MM.1S (cell line): ENCODE measurements around the gene CD52.
"Not testable (repeated sequence)": the region's sequence is repeated elsewhere in the genome, so short reads cannot be mapped to it uniquely, and the experiment has no call there.

Source experiments
- DNase-seq: peaks from one replicate; pipeline ENCODE4 v3.0.0-alpha.2; 2015
- H2AFZ ChIP-seq: fragments of 300-600 bp; sonication (generic); 2 replicates; pipeline ENCODE4 v1.6.0; 2016; ENCODE audit warnings: antibody characterized with exemption, low read length
- H3F3A ChIP-seq: fragments of 300-600 bp; sonication (generic); 2 replicates; pipeline ENCODE4 v1.6.1; 2016; ENCODE audit warnings: mild to moderate bottlenecking, antibody characterized with exemption, low read length, moderate library complexity, mixed read lengths; ENCODE audit not compliant: insufficient read depth
- H3K27ac ChIP-seq: fragments of 300-600 bp; sonication (generic); 2 replicates; pipeline ENCODE4 v1.5.1; 2016; ENCODE audit warnings: mild to moderate bottlenecking, low read length
- H3K27me3 ChIP-seq: fragments of 300-600 bp; sonication (generic); replicated peaks from 2 replicates; pipeline ENCODE4 v1.6.0; 2016; ENCODE audit warnings: low read length; ENCODE audit not compliant: insufficient read depth
- H3K36me3 ChIP-seq: fragments of 300-600 bp; sonication (generic); replicated peaks from 2 replicates; pipeline ENCODE4 v1.6.1; 2016; ENCODE audit warnings: mild to moderate bottlenecking, low read length, mixed read lengths; ENCODE audit not compliant: insufficient read depth
- H3K4me1 ChIP-seq: fragments of 300-600 bp; sonication (generic); 2 replicates; pipeline ENCODE4 v1.6.1; 2016; ENCODE audit warnings: low read length, mixed read lengths
- H3K4me2 ChIP-seq: fragments of 300-600 bp; sonication (generic); 2 replicates; pipeline ENCODE4 v1.6.0; 2016; ENCODE audit warnings: low read depth, low read length
- H3K4me3 ChIP-seq: fragments of 300-600 bp; sonication (generic); 2 replicates; pipeline ENCODE4 v1.5.1; 2016; ENCODE audit warnings: low read length, mixed read lengths
- H3K79me2 ChIP-seq: fragments of 300-600 bp; sonication (generic); 2 replicates; pipeline ENCODE4 v1.6.1; 2016; ENCODE audit warnings: mixed run types, low read length, mixed read lengths
- H3K9ac ChIP-seq: fragments of 300-600 bp; sonication (generic); 2 replicates; pipeline ENCODE4 v1.6.1; 2016; ENCODE audit warnings: low read length, mixed read lengths
- H3K9me2 ChIP-seq: fragments of 300-600 bp; sonication (generic); replicated peaks from 2 replicates; pipeline ENCODE4 v1.6.1; 2016; ENCODE audit warnings: mild to moderate bottlenecking, low read length, mixed read lengths; ENCODE audit not compliant: insufficient read depth
- H3K9me3 ChIP-seq: fragments of 300-600 bp; sonication (generic); replicated peaks from 2 replicates; pipeline ENCODE4 v1.6.1; 2016; ENCODE audit warnings: mild to moderate bottlenecking, low read length, mixed read lengths; ENCODE audit not compliant: insufficient read depth
- H4K20me1 ChIP-seq: fragments of 300-600 bp; sonication (generic); 2 replicates; pipeline ENCODE4 v1.6.1; 2016; ENCODE audit warnings: mild to moderate bottlenecking, low read length, moderate library complexity, mixed read lengths; ENCODE audit not compliant: insufficient read depth
- EZH2 ChIP-seq: fragments of 300-600 bp; sonication (generic); optimal IDR thresholded peaks from 2 replicates; pipeline ENCODE3; 2017; ENCODE audit warnings: low read depth, mild to moderate bottlenecking, antibody characterized with exemption, low read length, mixed read lengths
- EZH2phosphoT487 ChIP-seq: fragments of 300-600 bp; sonication (generic); IDR thresholded peaks from 2 replicates; pipeline ENCODE4 v1.6.1; 2018; ENCODE audit warnings: antibody characterized with exemption, low read length
- TF ChIP-seq, protein P1 (sequence below): fragments of 300-600 bp; sonication (generic); IDR thresholded peaks from 2 replicates; pipeline ENCODE4 v1.5.1; 2016; ENCODE audit warnings: antibody characterized with exemption, low read length, mixed read lengths

CD52 gene

DNA sequence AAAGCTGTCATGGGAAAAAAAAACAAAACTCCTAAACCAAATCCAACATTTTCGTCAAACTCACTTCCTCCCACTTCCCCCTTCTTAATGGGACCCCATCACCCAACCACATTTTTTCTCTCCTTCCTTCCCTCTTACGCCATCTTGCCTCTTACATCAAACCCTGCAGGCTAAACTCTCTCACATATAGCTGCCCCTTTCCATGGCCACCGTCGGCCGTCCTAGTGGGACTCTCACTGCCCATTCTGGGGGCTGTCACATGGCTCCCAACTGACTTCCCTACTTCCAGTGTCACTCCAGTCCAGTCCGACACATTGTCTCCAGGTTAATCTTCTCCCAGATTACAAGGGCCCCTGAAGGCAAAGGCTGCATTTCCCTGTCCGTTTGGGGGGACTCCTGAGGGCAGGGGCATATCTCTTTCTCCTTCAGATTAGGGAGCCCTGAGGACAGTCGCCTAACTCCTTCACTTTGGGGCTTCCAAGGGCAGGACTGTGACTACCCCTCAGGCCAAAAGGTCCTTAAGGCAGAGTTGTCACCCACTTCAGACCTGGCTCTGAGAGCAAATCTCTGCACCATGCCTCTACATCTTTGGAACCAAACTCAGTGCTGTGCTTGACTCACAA lies 12.0 kb upstream of the CD52 start:
- no peaks in the 10 kb centered on the region for H3K9me3 ChIP-seq
- H3K4me2 ChIP-seq, result peak overlapping the region; percentile 95
- no peaks in the 10 kb centered on the region for H3K27me3 ChIP-seq
- H3K36me3 ChIP-seq, result no peaks in the 10 kb centered on the region
- H4K20me1 ChIP-seq, result no peaks in the 10 kb centered on the region
- H3F3A ChIP-seq, result peaks cover 10% of the 10 kb centered on the region
- no peaks in the 10 kb centered on the region for H3K9me2 ChIP-seq
- peak overlapping the region; percentile 78 for H3K9ac ChIP-seq
- peak overlapping the region; percentile 87 for H2AFZ ChIP-seq
- H3K27ac ChIP-seq, result peak overlapping the region; percentile 47; the same call in 1 of the 2 replicates
- peaks cover 15% of the 10 kb centered on the region for H3K4me1 ChIP-seq
- TF ChIP-seq EZH2 (no peak), EZH2phosphoT487 (no peak)
- TF ChIP-seq, protein P1, sequence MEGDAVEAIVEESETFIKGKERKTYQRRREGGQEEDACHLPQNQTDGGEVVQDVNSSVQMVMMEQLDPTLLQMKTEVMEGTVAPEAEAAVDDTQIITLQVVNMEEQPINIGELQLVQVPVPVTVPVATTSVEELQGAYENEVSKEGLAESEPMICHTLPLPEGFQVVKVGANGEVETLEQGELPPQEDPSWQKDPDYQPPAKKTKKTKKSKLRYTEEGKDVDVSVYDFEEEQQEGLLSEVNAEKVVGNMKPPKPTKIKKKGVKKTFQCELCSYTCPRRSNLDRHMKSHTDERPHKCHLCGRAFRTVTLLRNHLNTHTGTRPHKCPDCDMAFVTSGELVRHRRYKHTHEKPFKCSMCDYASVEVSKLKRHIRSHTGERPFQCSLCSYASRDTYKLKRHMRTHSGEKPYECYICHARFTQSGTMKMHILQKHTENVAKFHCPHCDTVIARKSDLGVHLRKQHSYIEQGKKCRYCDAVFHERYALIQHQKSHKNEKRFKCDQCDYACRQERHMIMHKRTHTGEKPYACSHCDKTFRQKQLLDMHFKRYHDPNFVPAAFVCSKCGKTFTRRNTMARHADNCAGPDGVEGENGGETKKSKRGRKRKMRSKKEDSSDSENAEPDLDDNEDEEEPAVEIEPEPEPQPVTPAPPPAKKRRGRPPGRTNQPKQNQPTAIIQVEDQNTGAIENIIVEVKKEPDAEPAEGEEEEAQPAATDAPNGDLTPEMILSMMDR, result no peak
- DNase-seq, result no peak
- peak overlapping the region; percentile 90 for H3K4me3 ChIP-seq
- peaks cover 11% of the 10 kb centered on the region for H3K79me2 ChIP-seq

DNA sequence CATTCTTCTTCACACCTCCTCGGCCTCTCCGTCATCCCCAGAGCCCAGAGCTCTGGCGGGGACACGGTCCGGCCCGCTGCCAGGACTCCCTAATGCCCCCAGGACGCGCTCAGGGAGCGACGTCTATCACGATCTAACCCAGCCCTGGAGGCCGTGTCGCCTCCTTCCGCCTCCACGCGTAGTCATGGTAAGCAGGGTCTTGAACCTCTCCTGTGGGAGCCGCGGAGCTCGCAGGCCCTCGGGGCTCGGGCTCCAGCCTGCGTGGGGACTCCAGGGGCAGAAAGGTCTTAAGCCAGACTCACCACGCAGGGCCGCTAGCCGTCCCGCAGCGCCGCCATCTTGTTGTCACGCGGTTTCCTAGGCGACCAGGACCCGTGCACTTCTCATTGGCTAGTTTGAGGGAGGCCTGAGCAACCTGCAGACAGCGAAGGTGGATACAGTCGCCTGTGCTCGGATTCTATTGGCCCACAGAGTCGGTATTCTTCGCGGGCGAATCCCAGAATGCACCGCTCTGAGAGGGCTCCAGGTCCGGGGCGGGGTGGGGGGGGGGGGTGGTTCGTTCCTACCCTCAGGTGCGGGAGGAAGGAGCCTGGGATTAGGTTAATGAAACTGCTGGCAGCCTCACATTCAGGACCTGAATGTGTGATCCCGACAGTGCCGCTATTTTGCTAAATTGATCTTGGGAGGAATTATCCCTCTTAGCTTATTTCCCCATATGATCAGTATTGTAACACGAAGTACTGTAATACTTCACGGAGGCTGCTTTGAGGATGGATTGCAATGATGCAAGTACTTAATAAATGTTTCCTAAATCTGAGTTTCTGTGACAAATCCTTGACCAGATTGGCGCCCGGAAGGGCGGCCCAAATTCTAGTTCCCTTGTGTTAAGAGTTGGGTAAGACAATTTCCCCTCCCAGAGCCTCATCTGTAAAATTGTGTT lies 11.2 kb upstream of the CD52 start, which contains the start of gene UBXN11:
UBXN11 (minus strand) TSS at position 347 of the 940 bp plus-strand sequence. CDS start 3,753 bp downstream, outside the sequence.
- H3K9me2 ChIP-seq, result no peaks in the 10 kb centered on the region
- peak within 1 kb of the TSS; percentile 90 for H3K4me3 ChIP-seq
- H3K27me3 ChIP-seq, result no peaks in the 10 kb centered on the region
- peak within 1 kb of the TSS; percentile 91 for H3K27ac ChIP-seq
- H3K4me1 ChIP-seq, result peaks cover 15% of the 10 kb centered on the region
- peak within 1 kb of the TSS; percentile 87 for H2AFZ ChIP-seq
- peak within 1 kb of the TSS; percentile 88 for H3K9ac ChIP-seq
- H3F3A ChIP-seq, result peaks cover 10% of the 10 kb centered on the region
- H3K36me3 ChIP-seq, result no peaks in the 10 kb centered on the region
- no peaks in the 10 kb centered on the region for H3K9me3 ChIP-seq
- H3K4me2 ChIP-seq, result peak within 1 kb of the TSS; percentile 99
- H3K79me2 ChIP-seq, result peaks cover 11% of the 10 kb centered on the region
- no peaks in the 10 kb centered on the region for H4K20me1 ChIP-seq
- peak; percentile 98 for DNase-seq
- TF ChIP-seq EZH2phosphoT487 (no peak), EZH2 (no peak)
- TF ChIP-seq, protein P1, result no peak

DNA sequence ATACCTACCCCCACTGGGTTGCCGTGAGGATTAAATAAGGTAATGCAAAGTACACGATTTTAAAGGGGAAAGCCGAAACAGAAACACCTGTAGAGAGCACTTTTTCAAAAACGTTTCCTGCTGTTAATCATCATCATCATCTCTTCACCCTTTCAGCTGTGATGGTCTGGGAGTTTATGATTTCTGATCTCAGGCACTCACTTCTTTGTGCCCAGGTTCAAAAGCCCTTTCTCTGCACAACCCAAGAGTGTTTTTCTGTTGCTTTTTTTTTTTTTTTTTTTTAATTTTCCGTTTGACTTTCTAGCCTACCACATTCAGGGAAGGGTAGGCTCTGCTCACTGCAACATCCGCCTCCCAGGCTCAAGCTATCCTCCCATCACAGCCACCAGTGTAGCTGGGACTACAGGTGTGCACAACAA lies 10.4 kb upstream of the CD52 start:
- H3K9me3 ChIP-seq, result no peaks in the 10 kb centered on the region
- no peaks in the 10 kb centered on the region for H4K20me1 ChIP-seq
- H3K27ac ChIP-seq, result peak overlapping the region; percentile 91
- peak overlapping the region; percentile 76 for H3K4me3 ChIP-seq
- TF ChIP-seq, protein P1, result no peak
- TF ChIP-seq EZH2, result no peak
- TF ChIP-seq EZH2phosphoT487, result no peak
- no peaks in the 10 kb centered on the region for H3K36me3 ChIP-seq
- peak overlapping the region; percentile 88 for H3K9ac ChIP-seq
- peaks cover 15% of the 10 kb centered on the region for H3K4me1 ChIP-seq
- peak; percentile 65 for DNase-seq
- H3K27me3 ChIP-seq, result no peaks in the 10 kb centered on the region
- H3K4me2 ChIP-seq, result peak overlapping the region; percentile 99
- H3K79me2 ChIP-seq, result peaks cover 11% of the 10 kb centered on the region
- peaks cover 10% of the 10 kb centered on the region for H3F3A ChIP-seq
- no peaks in the 10 kb centered on the region for H3K9me2 ChIP-seq
- peak overlapping the region; percentile 85 for H2AFZ ChIP-seq

DNA sequence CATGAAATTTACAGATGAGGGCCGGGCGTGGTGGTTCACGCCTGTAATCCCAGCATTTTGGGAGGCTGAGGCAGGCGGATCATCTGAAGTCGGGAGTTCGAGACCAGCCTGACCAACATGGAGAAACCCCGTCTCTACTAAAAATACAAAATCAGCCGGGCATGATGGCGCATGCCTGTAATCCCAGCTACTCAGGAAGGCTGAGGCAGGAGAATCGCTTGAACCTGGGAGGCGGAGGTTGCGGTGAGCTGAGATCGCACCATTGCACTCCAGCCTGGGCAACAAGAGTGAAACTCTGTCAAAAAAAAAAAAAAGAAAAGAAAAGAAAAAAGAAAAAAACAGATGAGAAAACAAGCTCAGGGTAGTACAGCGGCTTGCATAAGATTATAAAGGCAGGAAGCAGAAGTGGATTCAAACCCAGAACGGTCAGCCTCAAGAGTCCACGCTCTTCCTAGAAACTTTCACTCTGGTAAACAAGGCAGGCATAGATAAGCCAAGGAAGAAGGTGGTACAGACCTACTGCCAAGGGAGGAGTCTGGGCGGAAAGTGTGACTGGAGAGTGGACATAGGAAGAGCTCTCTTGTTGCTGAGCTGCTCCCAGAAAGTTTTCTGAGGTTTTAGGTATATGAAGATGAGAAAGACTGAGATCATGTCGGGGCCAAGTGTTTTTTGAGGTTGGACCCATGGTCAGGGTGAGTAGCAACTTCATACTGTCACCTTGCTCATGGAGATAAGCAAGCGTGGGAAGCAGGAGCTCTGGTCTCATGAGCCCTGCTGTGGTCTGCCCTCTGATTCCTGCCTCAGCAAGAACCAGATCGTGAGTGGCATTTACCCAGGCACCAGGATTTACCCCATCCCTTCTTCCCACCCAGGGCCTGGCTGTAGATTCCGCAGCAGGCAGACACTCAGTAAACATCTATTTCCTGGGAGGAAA lies 9.5 kb upstream of the CD52 start:
- H3K9me3 ChIP-seq, H4K20me1 ChIP-seq, H3K36me3 ChIP-seq, H3K27me3 ChIP-seq, DNase-seq, H3K9me2 ChIP-seq: not testable (repeated sequence)
- H3K4me3 ChIP-seq, result 0 out of 2 replicates have a peak overlapping the region, but pooled peaks have one; percentile 76
- H2AFZ ChIP-seq, result peak overlapping the region; percentile 85
- peaks cover 11% of the 10 kb centered on the region for H3K79me2 ChIP-seq
- H3K27ac ChIP-seq, result peak overlapping the region; percentile 91; the same call in 1 of the 2 replicates
- peak overlapping the region; percentile 88; the same call in 1 of the 2 replicates for H3K9ac ChIP-seq
- peaks cover 15% of the 10 kb centered on the region for H3K4me1 ChIP-seq
- H3K4me2 ChIP-seq, result peak overlapping the region; percentile 99
- peaks cover 10% of the 10 kb centered on the region for H3F3A ChIP-seq
